ENCODE measurements around the gene CRISPLD2.

CRISPLD2 gene

GRCh38 chr16:84886497-84887090, 66.8 kb downstream of the CRISPLD2 start:
- no peaks in the 10 kb centered on the region for H3K4me1 ChIP-seq (ENCODE audit: control insufficient read depth, insufficient read depth, low read length)
- H3K36me3 ChIP-seq (ENCODE audit: control insufficient read depth in 2 of 2, insufficient read depth in 1 of 2, low read length in 2 of 2), result no peaks in the 10 kb centered on the region
- no peak for TF ChIP-seq ZNF549 (tag by site-specific recombination; IDR thresholded peaks at IDR 0.05)
- TF ChIP-seq ZNF394 (tag by site-specific recombination; IDR thresholded peaks at IDR 0.05; ENCODE audit: borderline replicate concordance), result no peak
- no peak for TF ChIP-seq CTCF (tag by site-specific recombination; IDR thresholded peaks at IDR 0.05)
- no peak for TF ChIP-seq ZNF514 (tag by site-specific recombination; IDR thresholded peaks at IDR 0.05)
- no peak for TF ChIP-seq SETDB1 (IDR thresholded peaks at IDR 0.05; ENCODE audit: insufficient read length, low read length)
- no peak for TF ChIP-seq PRDM1 (tag by site-specific recombination; IDR thresholded peaks at IDR 0.05)
- TF ChIP-seq ZBTB7A (tag by site-specific recombination; IDR thresholded peaks at IDR 0.05; ENCODE audit: low read depth), result no peak
- TF ChIP-seq REPIN1 (tag by site-specific recombination; IDR thresholded peaks at IDR 0.05; ENCODE audit: low read depth), result no peak
- ChIA-PET CTCF (interaction anchor here (0.5 to 0.8 kb wide), 2 partner anchors 13 to 155 kb away, joined by 3 read pairs; no protein-coding TSS in a partner anchor), POLR2A (no interaction called here)
- H3K27ac ChIP-seq (ENCODE audit: extremely low read depth, low read depth, low read length), result no peak overlapping the region
- no peak overlapping the region for H3K4me3 ChIP-seq (ENCODE audit: low read depth, low read length)
- H3K9me3 ChIP-seq (ENCODE audit: control insufficient read depth, insufficient read depth, low read depth, low read length), result no peaks in the 10 kb centered on the region

- ChIA-PET POLR2A (no interaction called here), CTCF (no interaction called here)
- H3K27ac ChIP-seq (ENCODE audit: extremely low read depth, low read depth, low read length), result no peak overlapping the region
- no peaks in the 10 kb centered on the region for H3K9me3 ChIP-seq (ENCODE audit: control insufficient read depth, insufficient read depth, low read depth, low read length)
- H3K4me3 ChIP-seq (ENCODE audit: low read depth, low read length), result no peak overlapping the region
- no peaks in the 10 kb centered on the region for H3K36me3 ChIP-seq (ENCODE audit: control insufficient read depth in 2 of 2, insufficient read depth in 1 of 2, low read length in 2 of 2)
- TF ChIP-seq KLF17 (tag by site-specific recombination; IDR thresholded peaks at IDR 0.05), result no peak
- no peak for TF ChIP-seq SP3 (tag by site-specific recombination; IDR thresholded peaks at IDR 0.05)
- TF ChIP-seq ZNF292 (tag by site-specific recombination; IDR thresholded peaks at IDR 0.05; ENCODE audit: borderline replicate concordance, low read depth), result no peak
- no peak for TF ChIP-seq ZNF580 (tag by site-specific recombination; IDR thresholded peaks at IDR 0.05)
- no peak for TF ChIP-seq ZNF660 (tag by site-specific recombination; IDR thresholded peaks at IDR 0.05)
- TF ChIP-seq ZNF239 (tag by site-specific recombination; IDR thresholded peaks at IDR 0.05), result no peak
- TF ChIP-seq ZNF510 (tag by site-specific recombination; IDR thresholded peaks at IDR 0.05; ENCODE audit: insufficient replicate concordance), result no peak
- TF ChIP-seq ZBTB20 (tag by site-specific recombination; IDR thresholded peaks at IDR 0.05), result no peak
- no peaks in the 10 kb centered on the region for H3K4me1 ChIP-seq (ENCODE audit: control insufficient read depth, insufficient read depth, low read length)
Measured at GRCh38 chr16:84887207-84887606, 67.4 kb downstream of the CRISPLD2 start.

GRCh38 chr16:84888450-84888849, 68.7 kb downstream of the CRISPLD2 start:
- no peaks in the 10 kb centered on the region for H3K9me3 ChIP-seq (ENCODE audit: control insufficient read depth, insufficient read depth, low read depth, low read length)
- POLR2A ChIA-PET, result no interaction called here
- TF ChIP-seq ZNF623 (tag by site-specific recombination; IDR thresholded peaks at IDR 0.05), result peak; percentile 94
- TF ChIP-seq KLF10 (tag by site-specific recombination; IDR thresholded peaks at IDR 0.05), result no peak
- no peaks in the 10 kb centered on the region for H3K4me1 ChIP-seq (ENCODE audit: control insufficient read depth, insufficient read depth, low read length)
- no peaks in the 10 kb centered on the region for H3K36me3 ChIP-seq (ENCODE audit: control insufficient read depth in 2 of 2, insufficient read depth in 1 of 2, low read length in 2 of 2)
- H3K27ac ChIP-seq (ENCODE audit: extremely low read depth, low read depth, low read length), result no peak overlapping the region
- CTCF ChIA-PET, result interaction anchor here (0.6 kb wide), 1 partner anchor 126 kb away, joined by 3 read pairs; no protein-coding TSS in a partner anchor
- no peak overlapping the region for H3K4me3 ChIP-seq (ENCODE audit: low read depth, low read length)

Measured in HEK293 (cell line).